IPS-18a (cell line): ENCODE measurements around the gene NAPB.

Source experiments
- H3K27ac ChIP-seq: one replicate; pipeline ENCODE4 v1.5.1; 2013; ENCODE audit warnings: low read length
- H3K27me3 ChIP-seq: one replicate; pipeline ENCODE4 v1.6.1; 2013; ENCODE audit warnings: mild to moderate bottlenecking, low read length; ENCODE audit not compliant: control insufficient read depth, insufficient read depth
- H3K36me3 ChIP-seq: one replicate; pipeline ENCODE4 v1.6.1; 2013; ENCODE audit warnings: low read depth, low read length; ENCODE audit not compliant: control insufficient read depth
- H3K4me1 ChIP-seq: one replicate; pipeline ENCODE4 v1.6.1; 2013; ENCODE audit warnings: low read depth, low read length; ENCODE audit not compliant: control insufficient read depth
- H3K4me3 ChIP-seq: one replicate; pipeline ENCODE4 v1.5.1; 2013; ENCODE audit warnings: low read length
- H3K9ac ChIP-seq: one replicate; pipeline ENCODE4 v1.6.1; 2013; ENCODE audit warnings: mild to moderate bottlenecking, low read length, moderate library complexity
- H3K9me3 ChIP-seq: one replicate; pipeline ENCODE4 v1.6.1; 2013; ENCODE audit warnings: low read depth, low read length; ENCODE audit not compliant: control insufficient read depth

The NAPB gene

DNA sequence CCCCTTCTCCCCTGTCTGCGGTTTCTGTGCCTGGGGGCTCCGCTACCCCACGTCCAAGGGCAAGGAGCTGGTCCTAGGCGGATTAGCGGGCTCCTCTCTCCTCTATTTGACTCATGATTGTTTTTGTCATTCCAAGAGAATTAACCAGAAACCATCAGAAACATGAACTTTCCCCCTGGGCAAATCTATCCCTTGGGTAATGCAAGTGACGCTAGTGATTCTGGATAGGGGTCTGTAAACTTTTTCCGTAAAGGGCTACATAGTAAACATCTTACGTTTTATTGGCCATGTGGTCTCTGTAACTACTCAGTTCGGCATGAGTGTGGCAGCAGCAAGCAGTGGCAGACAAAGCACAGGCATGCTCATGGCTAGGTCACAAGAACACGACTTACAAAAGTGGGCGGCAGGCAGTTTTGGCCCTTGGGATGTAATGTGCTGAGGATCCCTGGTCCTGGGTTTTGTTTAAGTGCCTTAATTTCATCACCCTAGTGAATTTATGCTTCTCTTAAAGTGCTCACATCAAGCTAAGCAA lies 30.7 kb upstream of the NAPB start:
- no peaks in the 10 kb centered on the region for H3K4me1 ChIP-seq
- H3K36me3 ChIP-seq, result no peaks in the 10 kb centered on the region
- H3K27ac ChIP-seq, result no peak overlapping the region
- no peak overlapping the region for H3K4me3 ChIP-seq
- no peaks in the 10 kb centered on the region for H3K9me3 ChIP-seq
- no peaks in the 10 kb centered on the region for H3K27me3 ChIP-seq
- no peak overlapping the region for H3K9ac ChIP-seq

DNA sequence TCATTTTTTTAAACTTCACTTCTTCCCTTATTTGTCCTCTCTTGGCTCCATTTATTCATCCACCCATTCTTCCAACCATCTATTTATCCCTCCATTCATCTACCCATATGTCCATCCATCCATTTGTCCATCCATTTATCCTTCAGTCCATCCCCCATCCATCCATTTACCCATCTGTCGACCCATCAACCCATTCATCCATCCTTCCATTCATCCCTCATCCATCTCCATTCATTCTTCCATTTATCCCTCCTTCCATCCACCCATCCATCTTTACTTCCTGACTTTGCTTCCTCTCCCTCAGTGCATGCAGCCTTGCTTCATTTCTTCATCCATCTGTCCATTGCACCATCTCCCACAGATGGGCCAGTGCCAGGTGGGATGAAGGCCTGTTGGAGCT lies 29.6 kb upstream of the NAPB start:
- no peaks in the 10 kb centered on the region for H3K27me3 ChIP-seq
- no peaks in the 10 kb centered on the region for H3K4me1 ChIP-seq
- H3K27ac ChIP-seq, result no peak overlapping the region
- H3K36me3 ChIP-seq, result no peaks in the 10 kb centered on the region
- no peak overlapping the region for H3K4me3 ChIP-seq
- no peaks in the 10 kb centered on the region for H3K9me3 ChIP-seq
- H3K9ac ChIP-seq, result no peak overlapping the region

DNA sequence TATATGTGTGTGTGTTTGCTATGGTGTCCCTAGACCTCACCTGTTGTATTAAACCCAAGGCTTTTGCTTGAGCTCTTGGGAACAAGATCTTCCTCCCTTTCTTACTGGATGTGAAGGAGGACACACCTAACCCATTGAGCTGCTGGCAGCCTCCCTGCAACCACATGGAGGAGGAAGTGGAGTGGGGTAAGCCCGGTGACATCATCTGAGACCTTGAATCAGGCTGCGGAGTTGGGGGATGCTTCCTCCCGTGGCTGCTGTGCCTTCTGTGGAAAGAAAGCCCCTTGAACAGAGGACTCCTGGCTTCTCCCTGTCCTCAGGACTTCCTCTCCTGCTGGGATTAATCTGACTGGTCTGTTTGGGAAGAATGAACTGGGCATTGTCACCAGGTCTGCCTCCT lies 28.1 kb upstream of the NAPB start:
- no peak overlapping the region for H3K9ac ChIP-seq
- H3K36me3 ChIP-seq, result no peaks in the 10 kb centered on the region
- no peaks in the 10 kb centered on the region for H3K9me3 ChIP-seq
- H3K4me3 ChIP-seq, result no peak overlapping the region
- H3K27me3 ChIP-seq, result no peaks in the 10 kb centered on the region
- no peaks in the 10 kb centered on the region for H3K4me1 ChIP-seq
- H3K27ac ChIP-seq, result no peak overlapping the region

DNA sequence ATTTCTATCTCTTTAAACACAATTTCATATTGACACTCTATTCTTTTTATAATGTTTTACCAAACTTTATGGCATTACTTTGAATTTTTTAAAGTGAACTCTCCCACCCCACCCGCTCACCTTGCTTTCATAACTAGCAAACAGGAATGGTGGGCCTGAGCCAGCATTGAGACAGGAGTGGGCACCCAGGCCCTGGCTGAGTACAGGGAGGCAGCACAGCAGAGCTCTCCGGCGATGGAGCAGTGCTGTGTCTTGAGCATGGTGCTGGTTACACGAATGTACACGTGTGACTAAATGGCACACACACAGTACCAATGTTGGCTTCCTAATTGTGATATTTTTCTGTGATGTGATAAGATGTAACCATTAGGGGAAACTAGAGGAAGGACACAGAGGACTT lies 26.9 kb upstream of the NAPB start:
- Histone ChIP-seq H3K9ac (no peak overlapping the region), H3K36me3 (no peaks in the 10 kb centered on the region), H3K4me3 (no peak overlapping the region), H3K27ac (no peak overlapping the region), H3K4me1 (no peaks in the 10 kb centered on the region), H3K27me3 (no peaks in the 10 kb centered on the region), H3K9me3 (no peaks in the 10 kb centered on the region)

DNA sequence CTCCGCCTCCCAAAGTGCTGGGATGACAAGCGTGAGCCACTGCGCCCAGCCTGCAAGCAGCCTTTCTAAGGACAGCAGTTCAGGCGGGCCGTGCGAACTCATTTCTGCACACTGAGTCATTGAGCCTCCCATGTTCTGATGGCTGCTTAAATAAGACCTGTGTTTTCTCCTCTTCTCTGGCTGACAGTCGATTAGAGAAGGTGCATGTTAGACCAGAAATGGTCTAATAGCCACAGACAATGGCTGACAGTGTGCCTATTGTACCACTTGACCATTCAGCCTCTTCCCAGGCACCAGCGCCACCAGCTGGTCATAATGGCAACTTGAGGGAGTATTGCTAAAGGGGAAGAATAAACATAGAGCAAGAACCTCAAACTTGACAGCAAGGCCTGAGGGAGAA lies 25.2 kb upstream of the NAPB start:
- no peaks in the 10 kb centered on the region for H3K9me3 ChIP-seq
- H3K9ac ChIP-seq, result no peak overlapping the region
- H3K36me3 ChIP-seq, result no peaks in the 10 kb centered on the region
- no peak overlapping the region for H3K27ac ChIP-seq
- no peaks in the 10 kb centered on the region for H3K27me3 ChIP-seq
- H3K4me3 ChIP-seq, result no peak overlapping the region
- no peaks in the 10 kb centered on the region for H3K4me1 ChIP-seq

DNA sequence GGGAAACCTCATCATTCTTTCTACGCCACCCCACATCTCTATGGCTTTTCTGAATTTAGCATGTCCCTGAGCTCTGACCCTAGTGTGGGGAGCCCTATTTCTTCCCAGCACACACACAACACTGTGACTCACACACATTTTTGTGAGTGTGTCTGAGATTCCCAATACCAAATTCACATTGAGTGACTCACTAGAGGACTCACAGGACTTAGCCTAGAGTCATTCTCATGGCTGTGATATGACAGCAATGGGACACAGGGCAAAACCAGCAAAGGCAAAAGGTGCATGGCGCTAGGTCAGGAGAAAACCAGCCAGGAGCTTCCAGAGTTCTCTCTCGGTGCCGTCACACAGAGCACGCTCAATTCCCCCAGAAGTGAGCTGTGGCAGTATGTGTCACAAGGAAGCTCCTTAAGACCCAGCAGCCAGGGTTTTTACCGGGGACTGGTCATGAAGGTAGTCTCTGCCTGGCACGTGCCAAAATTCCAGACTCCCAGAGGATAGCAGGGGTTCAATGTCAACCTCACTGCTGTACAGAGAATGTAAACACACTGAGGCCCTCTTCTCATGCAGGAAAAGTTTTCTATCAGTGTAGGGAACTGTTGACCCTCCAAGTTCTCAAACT lies 24.4 kb upstream of the NAPB start:
- no peaks in the 10 kb centered on the region for H3K36me3 ChIP-seq
- H3K9me3 ChIP-seq, result no peaks in the 10 kb centered on the region
- no peaks in the 10 kb centered on the region for H3K4me1 ChIP-seq
- H3K9ac ChIP-seq, result no peak overlapping the region
- H3K27ac ChIP-seq, result no peak overlapping the region
- no peaks in the 10 kb centered on the region for H3K27me3 ChIP-seq
- no peak overlapping the region for H3K4me3 ChIP-seq

DNA sequence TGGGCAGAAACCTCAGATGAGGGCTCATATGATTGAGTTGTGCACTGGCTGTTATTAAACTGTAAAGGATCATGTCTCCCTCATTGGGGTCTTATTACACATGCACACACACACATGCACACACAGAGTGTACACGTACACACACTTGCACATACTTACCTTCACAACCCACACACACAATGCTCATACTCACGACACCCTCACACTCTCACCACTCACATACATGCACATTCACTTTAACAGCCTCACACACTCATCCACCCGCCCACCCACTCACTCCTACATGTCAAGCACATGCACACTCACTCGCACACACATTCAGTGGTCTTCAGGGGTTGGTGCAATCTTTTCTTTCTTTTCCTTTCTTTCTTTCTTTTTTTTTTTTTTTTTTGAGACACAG lies 23.6 kb upstream of the NAPB start:
- H3K27ac ChIP-seq, result no peak overlapping the region
- H3K4me3 ChIP-seq, result no peak overlapping the region
- no peak overlapping the region for H3K9ac ChIP-seq
- H3K9me3 ChIP-seq, result no peaks in the 10 kb centered on the region
- H3K27me3 ChIP-seq, result no peaks in the 10 kb centered on the region
- H3K4me1 ChIP-seq, result no peaks in the 10 kb centered on the region
- no peaks in the 10 kb centered on the region for H3K36me3 ChIP-seq

DNA sequence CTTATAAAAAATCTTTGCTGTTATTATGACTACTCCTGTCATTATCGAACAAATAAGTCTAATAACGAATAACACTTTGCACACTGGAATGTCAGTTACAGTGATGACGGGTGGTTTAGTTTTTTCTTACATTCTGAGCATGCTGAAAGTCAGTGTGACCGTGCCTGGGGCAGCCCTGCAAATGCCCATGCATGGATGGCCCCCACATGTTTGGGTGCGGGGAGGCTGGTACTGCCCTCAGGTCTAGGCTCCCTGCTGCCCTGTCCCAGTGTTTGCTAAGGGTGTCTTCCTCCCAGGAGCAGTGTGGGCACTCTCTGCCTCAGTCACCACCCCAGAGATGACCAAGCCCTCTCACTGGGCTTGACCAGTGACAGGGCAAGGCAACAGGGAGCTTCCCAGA lies 21.1 kb upstream of the NAPB start:
- Histone ChIP-seq H3K27ac (no peak overlapping the region), H3K4me1 (no peaks in the 10 kb centered on the region), H3K9me3 (no peaks in the 10 kb centered on the region), H3K27me3 (no peaks in the 10 kb centered on the region), H3K9ac (no peak overlapping the region), H3K4me3 (no peak overlapping the region), H3K36me3 (no peaks in the 10 kb centered on the region)

DNA sequence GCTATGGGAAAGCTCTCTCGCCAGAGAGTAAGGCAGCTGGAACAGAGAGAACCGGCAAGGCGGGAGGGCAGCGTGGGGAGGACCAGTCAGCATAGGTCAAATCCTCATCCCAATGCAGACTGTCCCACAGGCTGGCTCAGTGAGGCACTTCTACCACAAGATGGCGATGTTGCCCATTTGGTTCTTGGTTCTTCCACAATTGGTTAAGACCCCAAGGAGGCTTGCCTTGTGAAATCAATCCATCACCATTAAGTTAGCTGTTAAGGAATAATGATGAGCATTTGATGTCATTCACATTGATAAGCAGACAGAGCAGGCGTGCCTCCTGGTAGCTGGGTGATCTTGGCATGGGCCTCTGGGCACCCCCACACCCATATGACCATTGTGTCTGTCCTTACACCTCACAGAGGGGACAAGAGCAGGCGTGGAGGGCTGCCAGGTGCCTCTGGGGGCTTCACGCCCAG lies 20.6 kb upstream of the NAPB start:
- H3K9ac ChIP-seq, result no peak overlapping the region
- no peaks in the 10 kb centered on the region for H3K36me3 ChIP-seq
- no peaks in the 10 kb centered on the region for H3K4me1 ChIP-seq
- no peak overlapping the region for H3K27ac ChIP-seq
- H3K4me3 ChIP-seq, result no peak overlapping the region
- no peaks in the 10 kb centered on the region for H3K9me3 ChIP-seq
- no peaks in the 10 kb centered on the region for H3K27me3 ChIP-seq

DNA sequence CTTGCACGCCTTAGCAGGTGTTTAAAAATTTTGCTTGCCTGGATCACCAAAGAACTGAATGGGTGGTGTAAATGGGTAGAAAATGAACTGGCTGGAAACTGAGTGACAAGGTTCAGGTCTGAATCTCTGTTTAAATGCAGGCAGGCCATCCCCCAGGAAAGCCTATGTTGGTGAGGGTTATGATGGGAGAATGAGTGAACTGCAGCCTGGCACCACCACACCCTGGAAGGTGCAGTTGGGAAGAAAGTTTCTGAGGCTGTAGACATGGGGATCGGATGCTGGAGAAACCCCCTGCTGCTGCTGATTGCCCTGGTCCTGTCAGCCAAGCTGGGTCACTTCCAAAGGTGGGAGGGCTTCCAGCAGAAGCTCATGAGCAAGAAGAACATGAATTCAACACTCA lies 18.7 kb upstream of the NAPB start:
- Histone ChIP-seq H3K4me3 (no peak overlapping the region), H3K27ac (no peak overlapping the region), H3K27me3 (no peaks in the 10 kb centered on the region), H3K9me3 (no peaks in the 10 kb centered on the region), H3K9ac (no peak overlapping the region), H3K4me1 (no peaks in the 10 kb centered on the region), H3K36me3 (no peaks in the 10 kb centered on the region)

DNA sequence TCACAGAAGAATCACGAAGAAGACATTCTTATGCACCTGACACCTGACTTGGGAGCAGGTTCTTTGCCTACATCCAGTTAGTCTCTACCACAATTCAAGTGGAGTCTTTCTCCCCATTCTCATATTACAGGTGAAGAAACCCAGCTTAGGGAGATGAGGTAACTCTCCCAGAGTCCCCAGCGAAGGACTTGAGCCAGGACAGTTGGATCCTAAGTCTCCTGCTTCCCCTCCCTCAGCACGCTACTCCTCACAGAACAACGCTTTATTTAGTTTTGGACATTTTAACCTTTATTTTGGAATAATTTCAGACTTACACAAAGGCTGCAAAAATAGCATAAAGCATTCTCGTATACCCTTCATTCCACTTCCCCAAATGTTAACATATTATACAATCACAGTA lies 17.4 kb upstream of the NAPB start:
- H3K9me3 ChIP-seq, result no peaks in the 10 kb centered on the region
- H3K9ac ChIP-seq, result no peak overlapping the region
- H3K27ac ChIP-seq, result no peak overlapping the region
- H3K36me3 ChIP-seq, result no peaks in the 10 kb centered on the region
- no peak overlapping the region for H3K4me3 ChIP-seq
- H3K4me1 ChIP-seq, result no peaks in the 10 kb centered on the region
- H3K27me3 ChIP-seq, result no peaks in the 10 kb centered on the region

DNA sequence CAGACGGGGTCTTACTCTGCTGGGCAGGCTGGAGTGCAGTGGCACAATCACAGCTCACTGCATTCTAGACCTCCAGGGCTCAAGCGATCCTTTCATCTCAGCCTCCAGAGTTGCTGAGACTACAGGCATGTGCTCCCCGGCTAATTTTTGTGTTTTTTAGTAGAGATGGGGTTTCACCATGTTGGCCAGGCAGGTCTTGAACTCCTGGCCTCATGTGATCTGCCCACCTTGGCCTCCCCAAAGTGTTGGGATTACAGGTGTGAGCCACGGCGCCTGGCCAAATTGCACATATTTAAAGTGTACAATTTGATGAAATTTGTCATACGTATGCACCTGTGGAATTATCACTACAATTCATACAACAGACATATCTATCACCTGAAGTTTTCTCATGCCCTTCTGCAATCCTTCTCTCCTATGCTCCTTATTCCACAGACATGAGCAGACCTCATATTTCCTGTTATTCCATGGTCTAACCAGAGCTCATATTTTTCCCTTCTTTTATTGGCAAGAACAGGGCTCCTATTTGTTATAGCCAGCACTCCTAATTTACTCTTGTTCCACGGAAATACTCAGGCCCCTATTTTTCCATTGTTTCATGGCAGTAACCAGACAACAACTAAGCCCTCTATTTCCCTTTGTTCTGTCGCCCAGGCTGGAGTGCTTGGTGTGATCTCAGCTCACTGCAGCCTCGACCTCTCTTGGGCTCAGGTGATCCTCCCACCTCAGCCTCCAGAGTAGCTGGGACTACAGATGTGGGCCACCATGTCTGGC lies 16.0 kb upstream of the NAPB start:
- H3K4me1 ChIP-seq, result no peaks in the 10 kb centered on the region
- H3K9me3 ChIP-seq, result no peaks in the 10 kb centered on the region
- H3K9ac ChIP-seq, result no peak overlapping the region
- no peaks in the 10 kb centered on the region for H3K36me3 ChIP-seq
- no peaks in the 10 kb centered on the region for H3K27me3 ChIP-seq
- H3K4me3 ChIP-seq, result no peak overlapping the region
- H3K27ac ChIP-seq, result no peak overlapping the region
